ENCODE data around the gene NMUR1. TPM values are rescaled to one million over a fixed set of nuclear protein-coding genes. Genes with fewer than 3 reads are reported as not detected.

The NMUR1 gene
- total RNA-seq, 4 donors from 2014 or later, result 0.32 to 2.2 (median 0.55) TPM; not detected in 1

DNA sequence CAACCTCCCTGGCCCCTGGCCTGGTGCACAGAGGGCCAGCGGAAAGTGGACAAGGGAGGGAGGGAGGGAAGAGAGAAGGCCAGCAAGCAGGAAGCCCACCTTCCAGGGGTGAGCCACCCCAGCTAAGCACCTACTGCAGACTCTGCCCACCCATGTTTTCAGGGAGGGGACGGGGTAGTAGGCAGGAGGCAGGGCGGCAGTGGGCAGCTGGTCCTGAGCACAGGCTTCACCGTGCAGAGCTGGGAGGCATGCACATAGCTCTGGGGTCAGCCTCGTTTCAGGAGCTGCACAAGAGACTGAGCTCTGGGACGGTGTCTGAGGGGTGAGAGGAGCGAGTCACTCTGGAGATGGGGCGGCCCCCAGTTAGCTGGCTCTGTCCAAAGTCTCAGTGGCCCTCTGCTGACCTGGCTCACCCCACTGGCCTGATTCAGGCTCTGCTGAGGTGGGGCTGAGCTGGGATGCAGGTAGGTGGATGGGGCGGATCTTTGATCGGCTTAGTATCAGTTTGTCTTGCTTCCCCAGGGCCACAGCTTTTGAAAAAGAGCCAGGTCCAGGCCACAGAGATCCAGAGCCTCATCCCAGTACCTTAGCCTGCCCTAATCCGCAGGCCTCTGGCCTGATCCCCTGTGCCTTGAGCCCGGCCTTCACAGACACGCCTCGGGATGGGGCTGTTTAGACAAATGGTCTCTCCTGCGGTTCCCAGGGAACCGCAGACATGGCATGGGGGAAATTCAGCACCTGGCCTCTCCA lies 3.7 kb downstream of the NMUR1 start:
- Histone ChIP-seq H3K27me3 (peaks cover 17% of the 10 kb centered on the region), H3K36me3 (no peaks in the 10 kb centered on the region), H3K4me3 (no peak overlapping the region), H3K4me1 (peaks cover 3 to 25% (median 10%) of the 10 kb centered on the region in 4 donors), H3K27ac (no peak overlapping the region), H3K9me3 (no peaks in the 10 kb centered on the region)
- intact Hi-C loops (cut with DNase I; ENCODE audit: low total_unique reads), result loop anchor here (2.0 kb wide), 1 partner anchor 70 kb away; no protein-coding TSS in a partner anchor
- 85 to 93% methylated on average over 3 to 16 of the region's 16 CpGs for WGBS, 2 donors (ENCODE audit: low coverage in 1 of 2)
- in situ Hi-C loops (cut with MboI; ENCODE audit: low pct_ligation_motif_present in 1 of 4, low pct_unique_long_range_greater_than_20kb in 1 of 4, low sequenced_read_pairs in 3 of 4), result no loop called here
- TF ChIP-seq, protein P1, sequence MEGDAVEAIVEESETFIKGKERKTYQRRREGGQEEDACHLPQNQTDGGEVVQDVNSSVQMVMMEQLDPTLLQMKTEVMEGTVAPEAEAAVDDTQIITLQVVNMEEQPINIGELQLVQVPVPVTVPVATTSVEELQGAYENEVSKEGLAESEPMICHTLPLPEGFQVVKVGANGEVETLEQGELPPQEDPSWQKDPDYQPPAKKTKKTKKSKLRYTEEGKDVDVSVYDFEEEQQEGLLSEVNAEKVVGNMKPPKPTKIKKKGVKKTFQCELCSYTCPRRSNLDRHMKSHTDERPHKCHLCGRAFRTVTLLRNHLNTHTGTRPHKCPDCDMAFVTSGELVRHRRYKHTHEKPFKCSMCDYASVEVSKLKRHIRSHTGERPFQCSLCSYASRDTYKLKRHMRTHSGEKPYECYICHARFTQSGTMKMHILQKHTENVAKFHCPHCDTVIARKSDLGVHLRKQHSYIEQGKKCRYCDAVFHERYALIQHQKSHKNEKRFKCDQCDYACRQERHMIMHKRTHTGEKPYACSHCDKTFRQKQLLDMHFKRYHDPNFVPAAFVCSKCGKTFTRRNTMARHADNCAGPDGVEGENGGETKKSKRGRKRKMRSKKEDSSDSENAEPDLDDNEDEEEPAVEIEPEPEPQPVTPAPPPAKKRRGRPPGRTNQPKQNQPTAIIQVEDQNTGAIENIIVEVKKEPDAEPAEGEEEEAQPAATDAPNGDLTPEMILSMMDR (IDR thresholded peaks at IDR 0.05), result no peak
- TF ChIP-seq POLR2A (IDR thresholded peaks at IDR 0.05), result no peak
- no peak for TF ChIP-seq POLR2AphosphoS5 (IDR thresholded peaks at IDR 0.05)
- no peak for TF ChIP-seq EP300 (IDR thresholded peaks at IDR 0.05; ENCODE audit: low read depth)
- DNase-seq, result no peak

DNA sequence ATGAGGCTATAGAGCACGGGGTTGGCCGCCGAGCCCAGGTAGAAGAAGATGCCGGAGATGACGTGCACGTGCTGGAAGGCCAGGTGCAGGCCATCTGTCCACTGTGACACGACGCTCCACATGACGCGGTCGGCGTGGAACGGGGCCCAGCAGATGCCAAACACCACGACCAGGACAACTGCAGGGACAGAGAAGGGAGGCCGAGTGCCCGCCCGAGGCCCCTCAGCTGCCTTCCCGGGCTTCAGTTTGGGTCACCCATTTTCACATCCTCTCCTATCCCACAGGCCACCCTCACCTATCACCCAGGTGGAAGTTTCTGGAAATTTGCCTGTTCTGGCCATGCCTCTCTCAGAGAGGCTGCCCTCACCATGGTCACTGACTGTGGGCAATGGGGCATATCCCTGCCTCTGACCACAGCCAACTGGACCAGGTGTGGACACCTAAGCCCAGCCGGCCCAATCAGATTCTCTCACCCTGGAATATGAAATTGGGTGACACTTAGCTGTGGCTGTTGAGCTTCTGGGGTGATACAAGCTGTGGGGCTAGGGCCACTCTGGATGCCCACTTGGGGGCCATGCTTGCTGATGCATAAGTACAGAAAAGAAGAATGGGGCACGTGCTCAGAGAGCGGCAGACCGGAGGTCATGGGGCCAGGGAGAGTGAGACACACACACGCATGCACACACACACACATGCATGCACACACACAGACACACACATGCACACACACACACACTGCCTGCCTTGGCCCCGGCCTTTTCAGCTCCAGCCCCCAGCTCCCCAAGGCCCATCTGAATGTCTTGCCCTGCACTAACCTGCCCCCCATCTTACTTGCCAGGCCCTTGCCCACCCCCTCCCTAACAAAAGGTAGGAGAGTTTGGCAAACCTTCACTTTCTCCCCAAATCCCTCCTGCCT lies 4.7 kb downstream of the NMUR1 start:
- intact Hi-C loops (cut with DNase I; ENCODE audit: low total_unique reads), result loop anchor here (2.0 kb wide), 1 partner anchor 71 kb away; no protein-coding TSS in a partner anchor
- no peak overlapping the region for H3K4me3 ChIP-seq

DNA sequence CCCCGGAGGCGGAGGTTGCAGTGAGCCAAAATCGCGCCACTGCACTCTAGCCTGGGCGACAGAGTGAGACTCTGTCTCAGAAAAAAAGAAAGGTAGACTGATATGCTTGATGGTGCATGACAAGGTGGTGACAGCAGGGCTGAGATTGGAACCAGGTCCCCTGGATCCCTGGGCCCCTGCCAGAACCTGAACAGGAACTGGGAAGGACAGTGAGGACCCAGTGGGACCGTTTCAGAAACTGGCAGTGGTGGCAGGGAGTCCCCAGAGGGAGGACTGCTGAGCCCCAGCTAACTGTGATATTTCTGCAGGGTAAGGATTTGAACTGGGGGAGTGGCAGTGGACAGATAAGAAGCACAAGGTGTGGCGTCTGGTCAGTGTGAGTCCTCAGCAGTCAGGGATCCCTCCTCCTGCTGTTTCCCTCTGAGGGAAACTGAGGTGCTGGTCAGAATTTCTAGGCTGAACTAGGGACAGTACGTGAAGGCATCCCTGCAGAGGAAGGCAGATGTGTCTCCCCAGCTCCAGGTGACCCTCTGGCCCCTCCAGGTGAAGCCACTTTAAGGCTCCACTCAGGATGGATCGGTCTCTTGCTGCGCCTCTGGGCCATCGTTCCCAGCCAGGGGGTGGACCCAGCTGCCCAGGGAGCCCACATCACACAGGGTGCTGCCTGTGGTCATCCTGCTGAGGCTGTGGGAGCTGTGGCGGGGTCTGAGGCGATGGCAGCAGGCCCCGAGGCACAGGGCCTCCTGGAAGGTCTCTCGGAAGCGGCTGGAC lies 5.6 kb downstream of the NMUR1 start:
- Histone ChIP-seq H3K27me3 (peaks cover 6% of the 10 kb centered on the region), H3K27ac (no peak overlapping the region), H3K4me3 (no peak overlapping the region), H3K4me1 (peaks cover 0 to 16% (median 1%) of the 10 kb centered on the region in 4 donors), H3K9me3 (no peaks in the 10 kb centered on the region), H3K36me3 (no peaks in the 10 kb centered on the region)
- intact Hi-C loops (cut with DNase I; ENCODE audit: low total_unique reads) (no loop called here), in situ Hi-C loops (cut with MboI; ENCODE audit: low pct_ligation_motif_present in 1 of 4, low pct_unique_long_range_greater_than_20kb in 1 of 4, low sequenced_read_pairs in 3 of 4) (loop anchor here in 1 of 4 donors (25.0 kb wide), 1 partner anchor 188 kb away; the partner anchor contains the start of gene PTMA)
- TF ChIP-seq, protein P1 (IDR thresholded peaks at IDR 0.05), result no peak
- no peak for TF ChIP-seq POLR2A (IDR thresholded peaks at IDR 0.05)
- TF ChIP-seq EP300 (IDR thresholded peaks at IDR 0.05; ENCODE audit: low read depth), result no peak
- no peak for TF ChIP-seq POLR2AphosphoS5 (IDR thresholded peaks at IDR 0.05)
- DNase-seq, result no peak
- 81% methylated on average over 13 of the region's 16 CpGs; no CpG with 5 or more reads in 1 of the 2 donors for WGBS, 2 donors (ENCODE audit: low coverage in 1 of 2)

More for the DNA sequence above, 4.7 kb downstream of the NMUR1 start:
- TF ChIP-seq, protein P1 (IDR thresholded peaks at IDR 0.05), result no peak
- no peak for TF ChIP-seq EP300 (IDR thresholded peaks at IDR 0.05; ENCODE audit: low read depth)
- TF ChIP-seq POLR2AphosphoS5 (IDR thresholded peaks at IDR 0.05), result no peak
- no peak for TF ChIP-seq POLR2A (IDR thresholded peaks at IDR 0.05)
- Histone ChIP-seq H3K9me3 (no peaks in the 10 kb centered on the region), H3K27ac (no peak overlapping the region), H3K36me3 (no peaks in the 10 kb centered on the region), H3K4me1 (peaks cover 3 to 22% (median 9%) of the 10 kb centered on the region in 4 donors), H3K27me3 (peaks cover 13% of the 10 kb centered on the region)
- DNase-seq, result no peak
- 90% methylated on average over 24 of the region's 24 CpGs; no CpG with 5 or more reads in 1 of the 2 donors for WGBS, 2 donors (ENCODE audit: low coverage in 1 of 2)
- in situ Hi-C loops (cut with MboI; ENCODE audit: low pct_ligation_motif_present in 1 of 4, low pct_unique_long_range_greater_than_20kb in 1 of 4, low sequenced_read_pairs in 3 of 4), result no loop called here
